Liver (tissue), 9 donors: ENCODE results near the gene EEFSEC. TPM values are rescaled to one million over a fixed set of nuclear protein-coding genes. Genes with fewer than 3 reads are reported as not detected.

Experiments
- DNase-seq: peaks from one replicate; pipeline ENCODE4 v3.0.0-alpha.2; 2017; ENCODE audit warnings: low spot score
- H3K27ac ChIP-seq, 2 donors: one replicate each; pipeline ENCODE4 v1.7.0; 2013; ENCODE audit warnings: inconsistent platforms in 2 of 2, low read length in 2 of 2, control low read depth in 1 of 2, low read depth in 1 of 2, mild to moderate bottlenecking in 1 of 2
- H3K27me3 ChIP-seq, 4 donors: one replicate each; pipeline versions ENCODE4 v1.6.1 to v1.7.0; 2013; ENCODE audit warnings: low read length in 3 of 4, inconsistent platforms in 1 of 4, mild to moderate bottlenecking in 1 of 4, moderate library complexity in 1 of 4; ENCODE audit not compliant: control insufficient read depth in 4 of 4, insufficient read depth in 4 of 4
- H3K36me3 ChIP-seq, 4 donors: one replicate each; pipeline versions ENCODE4 v1.6.1 to v1.7.0; 2013; ENCODE audit warnings: low read length in 3 of 4, mild to moderate bottlenecking in 3 of 4, low read depth in 1 of 4, moderate library complexity in 1 of 4; ENCODE audit not compliant: control insufficient read depth in 4 of 4, insufficient read depth in 3 of 4
- H3K4me1 ChIP-seq, 4 donors: one replicate each; pipeline versions ENCODE4 v1.6.1 to v1.7.0; 2013; ENCODE audit warnings: low read length in 3 of 4, mild to moderate bottlenecking in 3 of 4, moderate library complexity in 1 of 4; ENCODE audit not compliant: control insufficient read depth in 4 of 4, insufficient read depth in 4 of 4
- H3K4me3 ChIP-seq, 3 donors: one replicate each; pipeline versions ENCODE4 v1.6.1 to v1.7.0; 2013; ENCODE audit warnings: low read length in 3 of 3, control low read depth in 1 of 3, low read depth in 1 of 3, mild to moderate bottlenecking in 1 of 3
- H3K9ac ChIP-seq, 2 donors: one replicate each; pipeline ENCODE4 v1.7.0; 2013; ENCODE audit warnings: low read length in 2 of 2, mild to moderate bottlenecking in 2 of 2, moderate library complexity in 2 of 2, control low read depth in 1 of 2, low read depth in 1 of 2
- H3K9me3 ChIP-seq, 4 donors: one replicate each; pipeline versions ENCODE4 v1.6.1 to v1.7.0; 2013; ENCODE audit warnings: low read length in 3 of 4; ENCODE audit not compliant: control insufficient read depth in 4 of 4
- CTCF ChIP-seq: fragments of 150-350 bp; IDR thresholded peaks from 2 replicates; pipeline ENCODE4 v1.5.1; 2017; ENCODE audit warnings: improper control_type of control experiment, low read depth, low read length; ENCODE audit not compliant: missing input control
- EGR1 ChIP-seq, 2 donors: IDR thresholded peaks; 2 replicates each; pipeline ENCODE4 v1.6.1; 2016 to 2018; ENCODE audit warnings: antibody characterized with exemption in 2 of 2, low read depth in 2 of 2
- FOXA1 ChIP-seq: IDR thresholded peaks from 2 replicates; pipeline ENCODE4 v1.6.1; 2016; ENCODE audit warnings: antibody characterized with exemption
- FOXA2 ChIP-seq: IDR thresholded peaks from 2 replicates; pipeline ENCODE4 v1.6.1; 2016; ENCODE audit warnings: antibody characterized with exemption
- GABPA ChIP-seq, 2 donors: IDR thresholded peaks in 1 of 2; conservative IDR thresholded peaks in 1 of 2; 2 replicates each; pipeline ENCODE4 v1.6.1; 2016; ENCODE audit warnings: antibody characterized with exemption in 2 of 2, mild to moderate bottlenecking in 1 of 2, moderate library complexity in 1 of 2
- HNF4A ChIP-seq, 2 donors: conservative IDR thresholded peaks; 2 replicates each; pipeline ENCODE4 v1.6.1; 2016; ENCODE audit warnings: antibody characterized with exemption in 2 of 2, mild to moderate bottlenecking in 2 of 2
- JUND ChIP-seq, 2 donors: IDR thresholded peaks; 2 replicates each; pipeline ENCODE4 v1.6.1; 2016; ENCODE audit warnings: antibody characterized with exemption in 2 of 2
- NR2F2 ChIP-seq: IDR thresholded peaks from 2 replicates; pipeline ENCODE4 v1.6.1; 2016; ENCODE audit warnings: antibody characterized with exemption
- RAD21 ChIP-seq, 2 donors: IDR thresholded peaks; 2 replicates each; pipeline ENCODE4 v1.6.1; 2016; ENCODE audit warnings: antibody characterized with exemption in 2 of 2, mild to moderate bottlenecking in 2 of 2
- RXRA ChIP-seq, 2 donors: IDR thresholded peaks; 2 replicates each; pipeline ENCODE4 v1.6.1; 2017 to 2018; ENCODE audit warnings: antibody characterized with exemption in 2 of 2, mild to moderate bottlenecking in 1 of 2
- SP1 ChIP-seq: IDR thresholded peaks from 2 replicates; pipeline ENCODE4 v1.6.1; 2018; ENCODE audit warnings: antibody characterized with exemption, mild to moderate bottlenecking
- YY1 ChIP-seq: IDR thresholded peaks from 2 replicates; pipeline ENCODE4 v1.6.1; 2016; ENCODE audit warnings: antibody characterized with exemption, mild to moderate bottlenecking
- WGBS: extraction: QIAGEN DNeasy Blood & Tissue Kit; methylation state at CpG from one replicate; pipeline ENCODE4 v1.1.7; 2013; 5-methylcytosine and 5-hydroxymethylcytosine counted together
- polyA plus RNA-seq, 2 donors: library from polyadenylated mRNA; stranded (reverse) in 1 of 2; unstranded in 1 of 2; fragments of 200-250 nt in 1 of 2; fragments of >200 nt in 1 of 2; fragmentation: Nextera tagmentation in 1 of 2; extraction: Ambion mirVana in 1 of 2; gene quantifications; one replicate each; pipeline versions ENCODE4 v1.2.1 to v1.2.3, GENCODE V29; 2013 to 2015
- total RNA-seq, 2 donors: library from RNA; depleted of rRNA; stranded (reverse); fragments of >200 nt; gene quantifications; one replicate each; pipeline ENCODE4 v1.2.3, GENCODE V29; 2014
- TF ChIP-seq, protein P1 (sequence below): IDR thresholded peaks from 2 replicates; pipeline ENCODE4 v1.6.1; 2016; ENCODE audit warnings: antibody characterized with exemption
- TF ChIP-seq, protein P2 (sequence below): IDR thresholded peaks from 2 replicates; pipeline ENCODE4 v1.6.1; 2016; ENCODE audit warnings: antibody characterized with exemption, mild to moderate bottlenecking
- TF ChIP-seq, protein P3 (sequence below): IDR thresholded peaks from 2 replicates; pipeline ENCODE4 v1.6.1; 2016; ENCODE audit warnings: antibody characterized with exemption
- TF ChIP-seq, protein P4 (sequence below): IDR thresholded peaks from 2 replicates; pipeline ENCODE4 v1.6.1; 2016; ENCODE audit warnings: antibody characterized with exemption
- donor health status: healthy.
- donor health status: healthy.
- donor health status: healthy.
- donor health status: healthy.
- donor health status: healthy.

The EEFSEC gene
- total and polyA plus RNA-seq, 4 donors = 8.4 to 13.1 (median 10.7) TPM

DNA sequence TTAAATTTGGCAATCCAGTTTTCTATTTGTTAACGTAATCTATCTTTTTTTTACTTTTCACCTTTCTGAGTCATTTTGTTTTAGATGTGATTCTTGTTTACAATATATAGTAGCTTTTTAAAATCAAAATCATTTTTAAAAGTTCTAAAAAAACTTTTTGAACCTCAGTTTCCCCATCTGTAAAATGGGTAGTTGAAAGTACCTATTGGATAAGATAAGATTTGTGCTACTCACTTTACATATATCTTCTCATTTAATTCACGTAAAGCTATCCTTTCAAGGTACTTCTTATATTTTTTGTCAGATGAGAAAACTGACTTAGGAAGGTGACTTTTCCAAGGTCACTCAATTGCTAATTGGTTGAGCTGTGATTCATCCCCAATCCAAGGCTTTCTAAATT lies 153.2 kb downstream of the EEFSEC start:
- Histone ChIP-seq H3K9me3 (no peaks in the 10 kb centered on the region), H3K4me1 (no peaks in the 10 kb centered on the region), H3K27me3 (no peaks in the 10 kb centered on the region), H3K4me3 (no peak overlapping the region), H3K36me3 (no peaks in the 10 kb centered on the region), H3K9ac (no peak overlapping the region), H3K27ac (no peak overlapping the region)
- TF ChIP-seq CTCF (no peak), GABPA (IDR thresholded peaks at IDR 0.05 in 1 of 2, conservative IDR thresholded peaks at IDR 0.05 in 1 of 2) (no peak), HNF4A (conservative IDR thresholded peaks at IDR 0.05) (no peak), RXRA (IDR thresholded peaks at IDR 0.05) (no peak), FOXA2 (no peak), JUND (IDR thresholded peaks at IDR 0.05) (no peak), NR2F2 (no peak), FOXA1 (no peak), YY1 (no peak), RAD21 (IDR thresholded peaks at IDR 0.05) (no peak), SP1 (no peak), EGR1 (IDR thresholded peaks at IDR 0.05; ENCODE audit: low read depth in 2 of 2) (no peak)
- TF ChIP-seq, protein P1, sequence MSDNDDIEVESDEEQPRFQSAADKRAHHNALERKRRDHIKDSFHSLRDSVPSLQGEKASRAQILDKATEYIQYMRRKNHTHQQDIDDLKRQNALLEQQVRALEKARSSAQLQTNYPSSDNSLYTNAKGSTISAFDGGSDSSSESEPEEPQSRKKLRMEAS = no peak
- TF ChIP-seq, protein P2, sequence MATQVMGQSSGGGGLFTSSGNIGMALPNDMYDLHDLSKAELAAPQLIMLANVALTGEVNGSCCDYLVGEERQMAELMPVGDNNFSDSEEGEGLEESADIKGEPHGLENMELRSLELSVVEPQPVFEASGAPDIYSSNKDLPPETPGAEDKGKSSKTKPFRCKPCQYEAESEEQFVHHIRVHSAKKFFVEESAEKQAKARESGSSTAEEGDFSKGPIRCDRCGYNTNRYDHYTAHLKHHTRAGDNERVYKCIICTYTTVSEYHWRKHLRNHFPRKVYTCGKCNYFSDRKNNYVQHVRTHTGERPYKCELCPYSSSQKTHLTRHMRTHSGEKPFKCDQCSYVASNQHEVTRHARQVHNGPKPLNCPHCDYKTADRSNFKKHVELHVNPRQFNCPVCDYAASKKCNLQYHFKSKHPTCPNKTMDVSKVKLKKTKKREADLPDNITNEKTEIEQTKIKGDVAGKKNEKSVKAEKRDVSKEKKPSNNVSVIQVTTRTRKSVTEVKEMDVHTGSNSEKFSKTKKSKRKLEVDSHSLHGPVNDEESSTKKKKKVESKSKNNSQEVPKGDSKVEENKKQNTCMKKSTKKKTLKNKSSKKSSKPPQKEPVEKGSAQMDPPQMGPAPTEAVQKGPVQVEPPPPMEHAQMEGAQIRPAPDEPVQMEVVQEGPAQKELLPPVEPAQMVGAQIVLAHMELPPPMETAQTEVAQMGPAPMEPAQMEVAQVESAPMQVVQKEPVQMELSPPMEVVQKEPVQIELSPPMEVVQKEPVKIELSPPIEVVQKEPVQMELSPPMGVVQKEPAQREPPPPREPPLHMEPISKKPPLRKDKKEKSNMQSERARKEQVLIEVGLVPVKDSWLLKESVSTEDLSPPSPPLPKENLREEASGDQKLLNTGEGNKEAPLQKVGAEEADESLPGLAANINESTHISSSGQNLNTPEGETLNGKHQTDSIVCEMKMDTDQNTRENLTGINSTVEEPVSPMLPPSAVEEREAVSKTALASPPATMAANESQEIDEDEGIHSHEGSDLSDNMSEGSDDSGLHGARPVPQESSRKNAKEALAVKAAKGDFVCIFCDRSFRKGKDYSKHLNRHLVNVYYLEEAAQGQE = no peak
- TF ChIP-seq, protein P3, sequence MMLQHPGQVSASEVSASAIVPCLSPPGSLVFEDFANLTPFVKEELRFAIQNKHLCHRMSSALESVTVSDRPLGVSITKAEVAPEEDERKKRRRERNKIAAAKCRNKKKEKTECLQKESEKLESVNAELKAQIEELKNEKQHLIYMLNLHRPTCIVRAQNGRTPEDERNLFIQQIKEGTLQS = no peak
- TF ChIP-seq, protein P4, sequence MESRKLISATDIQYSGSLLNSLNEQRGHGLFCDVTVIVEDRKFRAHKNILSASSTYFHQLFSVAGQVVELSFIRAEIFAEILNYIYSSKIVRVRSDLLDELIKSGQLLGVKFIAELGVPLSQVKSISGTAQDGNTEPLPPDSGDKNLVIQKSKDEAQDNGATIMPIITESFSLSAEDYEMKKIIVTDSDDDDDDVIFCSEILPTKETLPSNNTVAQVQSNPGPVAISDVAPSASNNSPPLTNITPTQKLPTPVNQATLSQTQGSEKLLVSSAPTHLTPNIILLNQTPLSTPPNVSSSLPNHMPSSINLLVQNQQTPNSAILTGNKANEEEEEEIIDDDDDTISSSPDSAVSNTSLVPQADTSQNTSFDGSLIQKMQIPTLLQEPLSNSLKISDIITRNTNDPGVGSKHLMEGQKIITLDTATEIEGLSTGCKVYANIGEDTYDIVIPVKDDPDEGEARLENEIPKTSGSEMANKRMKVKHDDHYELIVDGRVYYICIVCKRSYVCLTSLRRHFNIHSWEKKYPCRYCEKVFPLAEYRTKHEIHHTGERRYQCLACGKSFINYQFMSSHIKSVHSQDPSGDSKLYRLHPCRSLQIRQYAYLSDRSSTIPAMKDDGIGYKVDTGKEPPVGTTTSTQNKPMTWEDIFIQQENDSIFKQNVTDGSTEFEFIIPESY = no peak
- DNase-seq = no peak
- 100% methylated on average over 2 of the region's 2 CpGs for WGBS

DNA sequence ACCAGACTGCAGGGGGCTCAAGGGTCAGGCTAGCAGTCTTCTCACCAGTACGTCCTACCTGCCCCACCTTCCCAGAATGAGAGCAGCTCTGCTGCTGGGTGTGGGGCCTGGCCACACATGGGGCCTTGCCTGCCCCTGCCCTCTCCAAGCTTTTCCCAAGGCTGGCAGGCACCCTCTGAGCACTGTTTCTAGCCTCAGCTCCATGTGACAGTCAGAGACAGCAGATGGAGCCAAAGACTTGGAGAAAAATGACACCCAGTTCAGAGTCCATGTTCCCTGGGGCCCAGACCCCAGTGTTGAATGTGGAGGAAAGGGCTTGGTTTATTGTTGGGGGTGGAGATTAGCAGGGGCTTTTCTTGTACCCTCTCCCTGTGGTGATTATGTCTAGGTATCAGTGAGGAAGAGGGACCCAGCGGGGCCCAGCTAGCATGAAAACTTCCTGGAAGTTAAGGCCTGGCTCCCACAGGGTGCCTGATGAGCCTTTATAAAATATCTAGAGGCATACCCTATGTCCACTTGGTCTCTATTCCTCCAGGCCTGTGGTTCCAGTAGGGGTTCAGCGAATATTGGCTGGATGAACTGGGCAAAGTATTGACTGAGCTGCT lies 153.8 kb downstream of the EEFSEC start:
- peak; percentile 32 for DNase-seq
- no peak overlapping the region for H3K27ac ChIP-seq
- no peaks in the 10 kb centered on the region for H3K4me1 ChIP-seq
- peak in 1 of 2 donors; percentile 22 for TF ChIP-seq RAD21 (IDR thresholded peaks at IDR 0.05)
- no peak for TF ChIP-seq SP1
- H3K27me3 ChIP-seq = no peaks in the 10 kb centered on the region
- no peak overlapping the region for H3K9ac ChIP-seq
- no peaks in the 10 kb centered on the region for H3K36me3 ChIP-seq
- no peaks in the 10 kb centered on the region for H3K9me3 ChIP-seq
- H3K4me3 ChIP-seq = no peak overlapping the region
- WGBS = 97% methylated on average over 3 of the region's 3 CpGs
